ENCODE results near the gene HOXA3. TPM values are rescaled to one million over a fixed set of nuclear protein-coding genes. Genes with fewer than 3 reads are reported as not detected.

Gene HOXA3
- total RNA-seq, 1 experiment from 2014 or later: 9.2 TPM

DNA sequence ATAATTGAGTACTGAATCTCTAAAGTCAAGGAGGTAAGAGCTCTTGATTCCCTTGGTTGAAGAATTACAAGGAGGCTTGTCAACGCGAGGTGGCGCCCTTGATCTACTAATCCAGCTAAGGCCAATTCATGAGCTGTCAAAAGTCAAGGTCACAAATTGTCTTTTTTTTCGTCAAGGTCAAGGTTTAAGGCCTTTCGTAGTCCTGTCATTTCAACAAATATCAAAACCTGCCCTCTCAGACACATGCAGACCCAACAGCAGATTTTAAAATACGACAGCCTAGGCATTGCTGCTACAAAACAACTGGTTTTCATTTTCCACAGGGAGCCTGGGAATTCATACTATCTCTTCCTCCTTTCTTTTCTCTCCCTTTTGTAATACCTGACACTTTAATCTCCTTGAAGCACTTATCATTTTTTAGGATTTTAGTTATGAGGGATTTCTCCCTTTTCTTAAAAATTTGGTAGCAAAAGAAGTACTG, 43.9 kb upstream of the HOXA3 start:
- ChIA-PET CTCF (interaction anchor here (0.6 to 2.4 kb wide), 37 partner anchors 10 to 900 kb away, joined by 3 to 49 read pairs (median 4); partner anchors contain the start of genes HIBADH and HOXA11), POLR2A (interaction anchor here (1.0 to 1.4 kb wide), 3 partner anchors 14 to 578 kb away, joined by 3 to 5 read pairs (median 3); no protein-coding TSS in a partner anchor), RAD21 (ENCODE audit: low non-redundant PET in 1 of 2, low total read pairs in 2 of 2, uncharacterized antibody in 2 of 2, unreplicated experiment in 2 of 2) (interaction anchor here (0.5 to 1.6 kb wide), 11 partner anchors 12 to 984 kb away, joined by 3 to 7 read pairs (median 3); partner anchors contain the start of gene HOXA11 (in 1 of the 2))
- Histone ChIP-seq H3K9ac (ENCODE audit: low read length) (no peak overlapping the region), H3K4me3 (replicated peaks in 1 of 2; ENCODE audit: low read depth in 1 of 2, low read length in 2 of 2) (no peak overlapping the region), H3K27ac (ENCODE audit: low read depth, low read length) (no peak overlapping the region), H3K4me1 (ENCODE audit: control insufficient read depth in 1 of 2, insufficient read depth in 2 of 2, low read length in 2 of 2) (peaks cover 0 to 21% of the 10 kb centered on the region in 2 experiments; a peak in 3 of 4 replicates), H3K9me3 (ENCODE audit: control insufficient read depth in 1 of 2, insufficient read depth in 1 of 2, low read depth in 1 of 2, low read length in 2 of 2) (no peaks in the 10 kb centered on the region), H3K27me3 (ENCODE audit: insufficient read depth, low read length) (no peaks in the 10 kb centered on the region), H3K79me2 (ENCODE audit: insufficient read depth, low read length) (no peaks in the 10 kb centered on the region), H3K36me3 (ENCODE audit: control insufficient read depth in 1 of 2, insufficient read depth in 2 of 2, low read length in 2 of 2) (no peaks in the 10 kb centered on the region), H2AFZ (ENCODE audit: low read depth, low read length, poor library complexity, severe bottlenecking) (no peak overlapping the region), H3K9me2 (ENCODE audit: insufficient read depth) (no peaks in the 10 kb centered on the region), H4K20me1 (ENCODE audit: insufficient read depth) (no peaks in the 10 kb centered on the region), H3K4me2 (ENCODE audit: low read length) (no peak overlapping the region)
- ATAC-seq: no peak
- TF ChIP-seq ATF3 (IDR thresholded peaks at IDR 0.05) (no peak), RAD21 (IDR thresholded peaks at IDR 0.05; ENCODE audit: low read depth) (peak; percentile 92)
- TF ChIP-seq, protein P1, sequence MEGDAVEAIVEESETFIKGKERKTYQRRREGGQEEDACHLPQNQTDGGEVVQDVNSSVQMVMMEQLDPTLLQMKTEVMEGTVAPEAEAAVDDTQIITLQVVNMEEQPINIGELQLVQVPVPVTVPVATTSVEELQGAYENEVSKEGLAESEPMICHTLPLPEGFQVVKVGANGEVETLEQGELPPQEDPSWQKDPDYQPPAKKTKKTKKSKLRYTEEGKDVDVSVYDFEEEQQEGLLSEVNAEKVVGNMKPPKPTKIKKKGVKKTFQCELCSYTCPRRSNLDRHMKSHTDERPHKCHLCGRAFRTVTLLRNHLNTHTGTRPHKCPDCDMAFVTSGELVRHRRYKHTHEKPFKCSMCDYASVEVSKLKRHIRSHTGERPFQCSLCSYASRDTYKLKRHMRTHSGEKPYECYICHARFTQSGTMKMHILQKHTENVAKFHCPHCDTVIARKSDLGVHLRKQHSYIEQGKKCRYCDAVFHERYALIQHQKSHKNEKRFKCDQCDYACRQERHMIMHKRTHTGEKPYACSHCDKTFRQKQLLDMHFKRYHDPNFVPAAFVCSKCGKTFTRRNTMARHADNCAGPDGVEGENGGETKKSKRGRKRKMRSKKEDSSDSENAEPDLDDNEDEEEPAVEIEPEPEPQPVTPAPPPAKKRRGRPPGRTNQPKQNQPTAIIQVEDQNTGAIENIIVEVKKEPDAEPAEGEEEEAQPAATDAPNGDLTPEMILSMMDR (IDR thresholded peaks at IDR 0.05 in 2 of 3, conservative IDR thresholded peaks at IDR 0.05 in 1 of 3; ENCODE audit: borderline replicate concordance in 1 of 3, insufficient read depth in 1 of 3, low read depth in 2 of 3, low read length in 2 of 3): peak; percentile 62 to 87 (median 79)
- intact Hi-C loops (cut with micrococcal nuclease): loop anchor here (1.0 to 10.0 kb wide), 9 partner anchors 380 to 1428 kb away; partner anchors contain the start of gene TAX1BP1
- BruUV-seq (replicated peaks): no TSS peak
- no peak for DNase-seq (ENCODE audit: low read depth, low spot score)

DNA sequence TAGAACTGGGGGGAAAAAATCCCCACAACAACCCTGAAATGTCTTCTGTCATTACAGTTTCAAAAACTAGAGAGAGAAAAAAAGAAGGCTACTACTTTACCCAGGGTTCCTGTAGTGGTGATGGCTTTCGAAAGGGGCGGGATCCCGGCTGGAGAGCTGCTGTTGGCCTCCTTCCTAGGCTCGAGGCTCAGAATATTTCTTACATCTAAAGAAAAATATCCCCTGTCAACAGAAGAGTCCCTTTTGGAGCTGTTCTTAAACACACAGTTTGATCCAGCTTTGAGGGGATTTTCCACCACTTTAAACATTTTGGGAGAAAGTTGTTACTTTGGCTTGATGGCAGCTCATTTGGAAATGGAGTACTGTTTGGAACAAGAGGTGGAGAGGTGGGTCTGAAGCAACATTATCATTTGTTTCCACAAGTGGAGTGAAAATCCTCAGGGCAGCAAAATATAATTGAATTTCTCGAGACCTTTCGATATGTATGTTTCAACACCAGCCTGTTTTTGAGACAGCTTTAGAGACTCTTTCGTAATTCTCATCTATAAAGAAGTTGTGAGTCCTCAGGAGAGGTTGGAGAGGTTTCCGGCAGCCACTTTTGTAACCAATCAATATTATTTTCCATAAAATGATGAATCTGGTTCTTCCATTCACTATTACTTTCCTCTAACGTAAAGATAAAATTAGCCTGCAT, 42.5 kb upstream of the HOXA3 start:
- intact Hi-C loops (cut with micrococcal nuclease): loop anchor here (5.0 to 10.0 kb wide), 3 partner anchors 550 to 1430 kb away; partner anchors contain the start of gene TAX1BP1
- Histone ChIP-seq H3K4me2 (ENCODE audit: low read length) (no peak overlapping the region), H3K27me3 (ENCODE audit: insufficient read depth, low read length) (no peaks in the 10 kb centered on the region), H3K36me3 (ENCODE audit: control insufficient read depth in 1 of 2, insufficient read depth in 2 of 2, low read length in 2 of 2) (no peaks in the 10 kb centered on the region), H3K9me3 (ENCODE audit: control insufficient read depth in 1 of 2, insufficient read depth in 1 of 2, low read depth in 1 of 2, low read length in 2 of 2) (no peaks in the 10 kb centered on the region), H3K79me2 (ENCODE audit: insufficient read depth, low read length) (no peaks in the 10 kb centered on the region), H3K9ac (ENCODE audit: low read length) (no peak overlapping the region), H3K4me1 (ENCODE audit: control insufficient read depth in 1 of 2, insufficient read depth in 2 of 2, low read length in 2 of 2) (peaks cover 0 to 10% of the 10 kb centered on the region in 2 experiments; a peak in 1 of 4 replicates), H3K9me2 (ENCODE audit: insufficient read depth) (no peaks in the 10 kb centered on the region), H3K27ac (ENCODE audit: low read depth, low read length) (no peak overlapping the region), H2AFZ (ENCODE audit: low read depth, low read length, poor library complexity, severe bottlenecking) (no peak overlapping the region), H3K4me3 (replicated peaks in 1 of 2; ENCODE audit: low read depth in 1 of 2, low read length in 2 of 2) (no peak overlapping the region), H4K20me1 (ENCODE audit: insufficient read depth) (no peaks in the 10 kb centered on the region)
- ATAC-seq (no peak), DNase-seq (ENCODE audit: low read depth, low spot score) (no peak)
- ChIA-PET POLR2A (no interaction called here), CTCF (interaction anchor here (0.9 to 2.4 kb wide), 3 partner anchors 15 to 825 kb away, joined by 3 to 49 read pairs (median 3); no protein-coding TSS in a partner anchor), RAD21 (ENCODE audit: low non-redundant PET in 1 of 2, low total read pairs in 2 of 2, uncharacterized antibody in 2 of 2, unreplicated experiment in 2 of 2) (no interaction called here)
- no TSS peak for BruUV-seq (replicated peaks)
- TF ChIP-seq, protein P1 (IDR thresholded peaks at IDR 0.05 in 2 of 3, conservative IDR thresholded peaks at IDR 0.05 in 1 of 3; ENCODE audit: borderline replicate concordance in 1 of 3, insufficient read depth in 1 of 3, low read depth in 2 of 3, low read length in 2 of 3): no peak
- TF ChIP-seq EZH2 (IDR thresholded peaks at IDR 0.05) (no peak), CBX3 (IDR thresholded peaks at IDR 0.05; ENCODE audit: low read depth) (no peak), YY1 (IDR thresholded peaks at IDR 0.05; ENCODE audit: extremely low read depth, insufficient replicate concordance, low read depth, low read length) (no peak), CEBPB (IDR thresholded peaks at IDR 0.05; ENCODE audit: low read depth) (no peak), POLR2A (IDR thresholded peaks at IDR 0.05; ENCODE audit: borderline replicate concordance, extremely low read depth, insufficient read depth, insufficient read length) (no peak), ZFX (IDR thresholded peaks at IDR 0.05) (no peak), RAD21 (IDR thresholded peaks at IDR 0.05; ENCODE audit: low read depth) (no peak), SP1 (IDR thresholded peaks at IDR 0.05; ENCODE audit: low read depth) (no peak), EGR1 (IDR thresholded peaks at IDR 0.05; ENCODE audit: low read depth) (no peak), JUND (IDR thresholded peaks at IDR 0.05) (no peak)

Measured in HCT116 (cell line).